Glutamatergic neuron (in vitro differentiated cells): Measurements from ENCODE around the gene EREG. TPM values are rescaled to one million over a fixed set of nuclear protein-coding genes. Genes with fewer than 3 reads are reported as not detected.

Experiments
- DNase-seq: peaks from one replicate; pipeline ENCODE4 v3.0.0; 2022
- H3K27ac Mint-ChIP-seq: one replicate; pipeline ENCODE4 v1.8.0; 2020; ENCODE audit warnings: mild to moderate bottlenecking, mixed read lengths, inconsistent platforms; ENCODE audit not compliant: unreplicated experiment
- H3K27me3 Mint-ChIP-seq: one replicate; pipeline ENCODE4 v1.8.0; 2020; ENCODE audit warnings: mild to moderate bottlenecking, moderate library complexity, mixed read lengths, inconsistent platforms; ENCODE audit not compliant: unreplicated experiment
- H3K36me3 Mint-ChIP-seq: one replicate; pipeline ENCODE4 v1.8.0; 2020; ENCODE audit warnings: mild to moderate bottlenecking, mixed read lengths, inconsistent platforms; ENCODE audit not compliant: unreplicated experiment
- H3K4me1 Mint-ChIP-seq: one replicate; pipeline ENCODE4 v1.8.0; 2020; ENCODE audit warnings: mild to moderate bottlenecking, low read depth, mixed read lengths, inconsistent platforms; ENCODE audit not compliant: unreplicated experiment
- H3K4me3 Mint-ChIP-seq: one replicate; pipeline ENCODE4 v1.8.0; 2020; ENCODE audit warnings: mild to moderate bottlenecking, mixed read lengths, inconsistent platforms; ENCODE audit not compliant: unreplicated experiment
- H3K9me3 Mint-ChIP-seq: one replicate; pipeline ENCODE4 v1.8.0; 2020; ENCODE audit warnings: mild to moderate bottlenecking, moderate library complexity, mixed read lengths, inconsistent platforms; ENCODE audit not compliant: unreplicated experiment
- CTCF ChIP-seq: fragments of 200-600 bp; sonication (generic); IDR thresholded peaks from one replicate; pipeline ENCODE4 v1.5.0; 2021; ENCODE audit not compliant: partially characterized antibody, unreplicated experiment
- total RNA-seq: library from RNA; stranded (reverse); fragmentation: NEBNext Ultra II Directional; extraction: Animal tissue kit (Norgen Biotek cat#: 25700); gene quantifications from one replicate; pipeline ENCODE4 v1.2.1, GENCODE V29; 2021; ENCODE audit not compliant: unreplicated experiment

The EREG gene
- total RNA-seq, 1 donor from 2014 or later, result not detected

DNA sequence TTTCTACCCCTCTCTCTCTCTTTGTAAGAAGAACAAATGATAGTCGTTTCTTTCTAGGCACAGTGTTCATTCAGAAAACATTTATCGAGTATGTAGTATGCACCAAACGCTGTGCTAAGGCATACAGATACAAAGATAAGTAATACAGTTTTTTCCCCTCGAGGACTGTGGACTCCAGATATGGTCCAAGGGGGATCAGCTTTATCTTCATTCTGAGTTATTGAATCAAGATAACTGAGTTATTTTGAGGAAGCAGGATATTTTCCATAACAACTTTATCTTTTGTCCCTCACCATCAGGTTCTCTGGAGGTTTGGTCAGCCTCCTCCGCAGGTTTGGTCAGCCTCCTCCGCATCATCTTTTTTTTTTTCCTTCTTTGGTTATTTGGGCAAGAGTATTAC, 15.0 kb downstream of the EREG start:
- Mint-ChIP-seq H3K4me1 (no peaks in the 10 kb centered on the region), H3K9me3 (no peaks in the 10 kb centered on the region), H3K4me3 (no peak overlapping the region), H3K27me3 (no peaks in the 10 kb centered on the region), H3K27ac (no peak overlapping the region), H3K36me3 (no peaks in the 10 kb centered on the region)
- TF ChIP-seq CTCF, result no peak
- DNase-seq, result no peak

- H3K9me3 Mint-ChIP-seq, result no peaks in the 10 kb centered on the region
- no peaks in the 10 kb centered on the region for H3K4me1 Mint-ChIP-seq
- H3K27me3 Mint-ChIP-seq, result no peaks in the 10 kb centered on the region
- H3K27ac Mint-ChIP-seq, result no peak overlapping the region
- no peak overlapping the region for H3K4me3 Mint-ChIP-seq
- no peaks in the 10 kb centered on the region for H3K36me3 Mint-ChIP-seq
- TF ChIP-seq CTCF, result no peak
- no peak for DNase-seq
Measured at GRCh38 chr4:74385386-74385785, 20.4 kb downstream of the EREG start.

GRCh38 chr4:74386159-74386558, 21.2 kb downstream of the EREG start:
- no peak overlapping the region for H3K27ac Mint-ChIP-seq
- no peak overlapping the region for H3K4me3 Mint-ChIP-seq
- no peak for DNase-seq
- H3K36me3 Mint-ChIP-seq, result no peaks in the 10 kb centered on the region
- no peaks in the 10 kb centered on the region for H3K4me1 Mint-ChIP-seq
- no peaks in the 10 kb centered on the region for H3K27me3 Mint-ChIP-seq
- no peak for TF ChIP-seq CTCF
- no peaks in the 10 kb centered on the region for H3K9me3 Mint-ChIP-seq

GRCh38 chr4:74387790-74388189, 22.8 kb downstream of the EREG start:
- Mint-ChIP-seq H3K9me3 (no peaks in the 10 kb centered on the region), H3K36me3 (no peaks in the 10 kb centered on the region), H3K4me1 (no peaks in the 10 kb centered on the region), H3K27ac (no peak overlapping the region), H3K27me3 (no peaks in the 10 kb centered on the region), H3K4me3 (no peak overlapping the region)
- TF ChIP-seq CTCF, result no peak
- DNase-seq, result no peak

DNA sequence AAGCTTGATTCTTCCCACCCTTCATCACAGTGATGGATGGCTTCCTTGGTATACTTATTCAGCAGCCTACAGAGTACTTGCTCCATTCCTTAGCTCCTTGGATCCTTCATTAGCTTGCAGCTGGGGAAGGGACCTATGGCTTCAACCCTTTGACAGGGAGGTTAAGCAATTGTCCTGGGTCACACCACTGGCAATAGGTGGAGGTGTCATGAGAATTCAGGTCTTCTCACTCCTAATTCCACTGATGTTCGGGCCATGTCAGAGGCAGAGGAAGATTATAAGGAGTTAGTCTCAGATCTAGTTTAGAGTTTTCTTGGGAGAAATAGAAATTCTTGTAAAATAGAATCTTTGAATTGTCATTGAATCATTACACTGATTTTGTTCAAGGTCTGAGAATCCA, 24.5 kb downstream of the EREG start:
- no peak overlapping the region for H3K4me3 Mint-ChIP-seq
- no peak overlapping the region for H3K27ac Mint-ChIP-seq
- H3K4me1 Mint-ChIP-seq, result no peaks in the 10 kb centered on the region
- no peak for DNase-seq
- H3K9me3 Mint-ChIP-seq, result no peaks in the 10 kb centered on the region
- H3K27me3 Mint-ChIP-seq, result peaks cover 2% of the 10 kb centered on the region
- TF ChIP-seq CTCF, result no peak
- no peaks in the 10 kb centered on the region for H3K36me3 Mint-ChIP-seq
